Tibial nerve (tissue), 4 donors: Measurements from ENCODE around the gene FAM120B.

Experiments used
- EP300 ChIP-seq, 2 donors: sonication (generic); formaldehyde crosslinking; IDR thresholded peaks; one replicate each; pipeline ENCODE4 v1.6.1; 2017; ENCODE audit warnings: antibody characterized with exemption in 2 of 2, mild to moderate bottlenecking in 1 of 2
- TF ChIP-seq, protein P1 (sequence below), 5 experiments: fragments of 200-600 bp in 3 of 5; fragments of 450-650 bp in 2 of 5; sonication (generic) in 3 of 5; IDR thresholded peaks; one replicate each; pipeline ENCODE4 v1.5.1; 2016 to 2019; ENCODE audit warnings: antibody characterized with exemption in 5 of 5, mild to moderate bottlenecking in 3 of 5, moderate library complexity in 2 of 5

DNA sequence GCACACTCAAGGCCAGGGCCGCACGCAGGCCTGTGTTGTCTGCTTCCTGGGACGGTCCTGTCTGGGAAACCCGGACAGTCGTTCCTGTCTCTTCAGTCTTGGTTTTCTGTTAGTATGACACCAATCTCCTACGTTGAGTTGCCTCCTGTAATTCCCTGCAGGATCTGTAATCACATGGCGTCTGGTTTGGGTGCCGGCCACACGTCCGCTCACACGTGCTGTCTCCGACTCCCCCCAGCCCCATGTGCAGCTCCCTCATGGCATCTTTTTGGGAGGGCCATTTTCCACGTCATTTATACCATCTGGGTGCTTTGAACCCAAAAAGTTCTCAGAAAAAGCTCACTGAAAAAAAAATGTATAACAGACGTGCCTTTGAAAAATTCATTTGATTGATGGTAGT lies 38.9 kb upstream of the FAM120B start:
- TF ChIP-seq, protein P1, sequence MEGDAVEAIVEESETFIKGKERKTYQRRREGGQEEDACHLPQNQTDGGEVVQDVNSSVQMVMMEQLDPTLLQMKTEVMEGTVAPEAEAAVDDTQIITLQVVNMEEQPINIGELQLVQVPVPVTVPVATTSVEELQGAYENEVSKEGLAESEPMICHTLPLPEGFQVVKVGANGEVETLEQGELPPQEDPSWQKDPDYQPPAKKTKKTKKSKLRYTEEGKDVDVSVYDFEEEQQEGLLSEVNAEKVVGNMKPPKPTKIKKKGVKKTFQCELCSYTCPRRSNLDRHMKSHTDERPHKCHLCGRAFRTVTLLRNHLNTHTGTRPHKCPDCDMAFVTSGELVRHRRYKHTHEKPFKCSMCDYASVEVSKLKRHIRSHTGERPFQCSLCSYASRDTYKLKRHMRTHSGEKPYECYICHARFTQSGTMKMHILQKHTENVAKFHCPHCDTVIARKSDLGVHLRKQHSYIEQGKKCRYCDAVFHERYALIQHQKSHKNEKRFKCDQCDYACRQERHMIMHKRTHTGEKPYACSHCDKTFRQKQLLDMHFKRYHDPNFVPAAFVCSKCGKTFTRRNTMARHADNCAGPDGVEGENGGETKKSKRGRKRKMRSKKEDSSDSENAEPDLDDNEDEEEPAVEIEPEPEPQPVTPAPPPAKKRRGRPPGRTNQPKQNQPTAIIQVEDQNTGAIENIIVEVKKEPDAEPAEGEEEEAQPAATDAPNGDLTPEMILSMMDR (IDR thresholded peaks at IDR 0.05): no peak
- no peak for TF ChIP-seq EP300 (IDR thresholded peaks at IDR 0.05)
